Skin of body (tissue), 2 donors: ENCODE results near the gene CEP112. TPM values are rescaled to one million over a fixed set of nuclear protein-coding genes. Genes with fewer than 3 reads are reported as not detected.
"Not testable (repeated sequence)": the region's sequence is repeated elsewhere in the genome, so short reads cannot be mapped to it uniquely, and the experiment has no call there.

Experiments used
- DNase-seq: peaks from one replicate; lab custom pipeline; 2025; lab: John Stamatoyannopoulos, UW
- total RNA-seq: library from RNA; depleted of rRNA; stranded (reverse); fragments of >200 nt; gene quantifications from one replicate; pipeline ENCODE4 v1.2.3, GENCODE V29; 2014

The CEP112 gene
- total RNA-seq, 1 donor from 2014 or later, result 17.7 TPM

GRCh38 chr17:66085221-66085620, 106.7 kb downstream of the CEP112 start:
- DNase-seq, result no peak

- not testable (repeated sequence) for DNase-seq
Observed at GRCh38 chr17:66080670-66081069, 111.3 kb downstream of the CEP112 start.

- DNase-seq, result no peak
Observed at GRCh38 chr17:66076546-66077190, 115.3 kb downstream of the CEP112 start.

GRCh38 chr17:66073384-66073783, 118.5 kb downstream of the CEP112 start:
- no peak for DNase-seq

- DNase-seq, result no peak
Observed at GRCh38 chr17:66063686-66064085, 128.2 kb downstream of the CEP112 start.

GRCh38 chr17:66056148-66056547, 135.8 kb downstream of the CEP112 start:
- no peak for DNase-seq

GRCh38 chr17:66054242-66054641, 137.7 kb downstream of the CEP112 start:
- no peak for DNase-seq

GRCh38 chr17:66044083-66044482, 147.8 kb downstream of the CEP112 start:
- no peak for DNase-seq

GRCh38 chr17:66043419-66043818, 148.5 kb downstream of the CEP112 start:
- DNase-seq, result no peak

- no peak for DNase-seq
Observed at GRCh38 chr17:66040402-66040801, 151.5 kb downstream of the CEP112 start.

- no peak for DNase-seq
Observed at GRCh38 chr17:66038125-66038524, 153.8 kb downstream of the CEP112 start.

- DNase-seq, result no peak
Observed at GRCh38 chr17:66037221-66037620, 154.7 kb downstream of the CEP112 start.

GRCh38 chr17:66032082-66032712, 159.7 kb downstream of the CEP112 start:
- DNase-seq, result no peak

- DNase-seq, result no peak
Observed at GRCh38 chr17:66025551-66025950, 166.4 kb downstream of the CEP112 start.

- no peak for DNase-seq
Observed at GRCh38 chr17:66021757-66022156, 170.2 kb downstream of the CEP112 start.

- no peak for DNase-seq
Observed at GRCh38 chr17:66018786-66019185, 173.1 kb downstream of the CEP112 start.

GRCh38 chr17:66016231-66016630, 175.7 kb downstream of the CEP112 start:
- no peak for DNase-seq

- no peak for DNase-seq
Observed at GRCh38 chr17:66008680-66009079, 183.3 kb downstream of the CEP112 start.

- DNase-seq, result no peak
Observed at GRCh38 chr17:66006654-66007053, 185.3 kb downstream of the CEP112 start.

- DNase-seq, result no peak
Observed at GRCh38 chr17:66002812-66003211, 189.1 kb downstream of the CEP112 start.

- no peak for DNase-seq
Observed at GRCh38 chr17:66002063-66002585, 189.8 kb downstream of the CEP112 start.

- DNase-seq, result no peak
Observed at GRCh38 chr17:66000216-66000615, 191.7 kb downstream of the CEP112 start.

GRCh38 chr17:65998675-65999074, 193.3 kb downstream of the CEP112 start:
- no peak for DNase-seq
